Measurements from ENCODE around the gene ZFYVE27. TPM values are rescaled to one million over a fixed set of nuclear protein-coding genes. Genes with fewer than 3 reads are reported as not detected.
A peak's percentile ranks its signal among the peaks of the same experiment; 100 is the strongest.
"Not testable (repeated sequence)": the region's sequence is repeated elsewhere in the genome, so short reads cannot be mapped to it uniquely, and the experiment has no call there.

Gene ZFYVE27
- 42.3 TPM for polyA plus RNA-seq (2012; ENCODE audit: insufficient read depth, insufficient read length, low read depth)

- 0 out of 2 replicates have a peak, but pooled peaks cover 3% of the 10 kb centered on the region for H3K4me1 ChIP-seq
- no peaks in the 10 kb centered on the region for H3K27me3 ChIP-seq
- TF ChIP-seq CTCF (IDR thresholded peaks at IDR 0.05; ENCODE audit: low read depth, low read length), result no peak
- no peaks in the 10 kb centered on the region for H3K36me3 ChIP-seq
- no peaks in the 10 kb centered on the region for H3K9me3 ChIP-seq
- H3K4me3 ChIP-seq (ENCODE audit: low read depth, low read length), result peak within 1 kb of the TSS; percentile 86
- DNase-seq, result peak; percentile 97
Measured at GRCh38 chr10:97736902-97737769, at the start of gene ZFYVE27. Gene ZFYVE27, plus strand, starts transcription at chr10:97737128. Its CDS starts 1,350 bp downstream, at chr10:97738478.

- no peak for DNase-seq
- no peaks in the 10 kb centered on the region for H3K36me3 ChIP-seq
- H3K4me3 ChIP-seq (ENCODE audit: low read depth, low read length), result peak overlapping the region; percentile 21; the same call in 1 of the 2 replicates
- peaks cover 5% of the 10 kb centered on the region for H3K4me1 ChIP-seq
- H3K27me3 ChIP-seq, result no peaks in the 10 kb centered on the region
- no peaks in the 10 kb centered on the region for H3K9me3 ChIP-seq
- no peak for TF ChIP-seq CTCF (IDR thresholded peaks at IDR 0.05; ENCODE audit: low read depth, low read length)
Measured at GRCh38 chr10:97687785-97688781, 48.8 kb upstream of the ZFYVE27 start.

GRCh38 chr10:97689559-97690020 lies 47.3 kb upstream of the ZFYVE27 start:
- Histone ChIP-seq H3K4me3 (ENCODE audit: low read depth, low read length) (no peak overlapping the region), H3K27me3 (no peaks in the 10 kb centered on the region), H3K36me3 (no peaks in the 10 kb centered on the region), H3K9me3 (no peaks in the 10 kb centered on the region), H3K4me1 (peaks cover 5% of the 10 kb centered on the region)
- no peak for TF ChIP-seq CTCF (IDR thresholded peaks at IDR 0.05; ENCODE audit: low read depth, low read length)
- no peak for DNase-seq

DNA sequence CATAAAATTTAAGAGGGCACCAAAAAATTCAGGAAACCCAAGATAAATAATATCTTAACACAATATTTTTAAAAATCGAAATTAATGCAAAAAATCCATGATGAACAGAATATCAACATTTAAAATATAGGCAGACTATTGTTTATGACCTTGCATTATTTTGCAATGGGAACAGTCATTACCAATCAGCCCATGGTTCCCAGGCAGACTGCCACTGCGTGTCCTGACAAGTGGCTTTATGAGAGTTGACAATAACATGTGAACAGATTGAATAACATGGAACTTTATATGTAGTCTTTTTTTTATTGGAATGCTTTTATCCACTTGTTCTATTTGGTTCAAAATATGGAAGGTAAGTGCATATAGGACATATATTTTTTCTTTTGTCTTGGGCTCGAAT lies 46.8 kb upstream of the ZFYVE27 start:
- Histone ChIP-seq H3K9me3 (no peaks in the 10 kb centered on the region), H3K4me3 (ENCODE audit: low read depth, low read length) (no peak overlapping the region), H3K36me3 (no peaks in the 10 kb centered on the region), H3K4me1 (peaks cover 5% of the 10 kb centered on the region), H3K27me3 (no peaks in the 10 kb centered on the region)
- no peak for TF ChIP-seq CTCF (IDR thresholded peaks at IDR 0.05; ENCODE audit: low read depth, low read length)
- no peak for DNase-seq

DNA sequence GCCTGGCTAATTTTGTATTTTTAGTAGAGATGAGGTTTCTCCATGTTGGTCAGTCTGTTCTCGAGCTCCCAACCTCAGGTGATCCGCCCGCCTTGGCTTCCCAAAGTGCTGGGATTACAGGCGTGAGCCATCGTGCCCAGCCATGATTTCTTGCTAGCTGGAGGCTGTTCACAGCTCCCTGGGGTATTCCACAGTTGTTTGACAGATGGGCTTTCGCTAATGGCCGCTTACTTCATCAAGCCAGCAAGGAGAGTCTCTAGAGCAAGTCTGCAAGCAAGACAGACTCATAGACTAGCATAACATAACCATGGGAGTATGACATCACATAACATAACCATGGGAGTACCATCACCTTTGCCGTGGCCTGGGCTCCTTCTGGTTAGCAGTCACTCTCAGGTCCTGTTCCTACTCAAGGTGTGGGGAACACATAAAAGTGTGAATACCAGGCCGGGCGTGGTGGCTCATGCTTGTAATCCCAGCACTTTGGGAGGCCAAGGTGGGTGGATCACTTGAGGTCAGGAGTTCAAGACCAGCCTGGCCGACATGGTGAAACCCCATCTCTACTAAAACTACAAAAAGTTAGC lies 38.8 kb upstream of the ZFYVE27 start:
- H3K9me3 ChIP-seq; H3K4me3 ChIP-seq (ENCODE audit: low read depth, low read length); H3K36me3 ChIP-seq; H3K4me1 ChIP-seq; DNase-seq; H3K27me3 ChIP-seq: not testable (repeated sequence)

All from BE2C (cell line).